GM23248 (cell line): ENCODE measurements around the gene UBASH3A.

Source experiments
- EZH2 ChIP-seq: fragments of 200-600 bp; sonication (generic); IDR thresholded peaks from 2 replicates; pipeline ENCODE4 v1.6.1; 2018; ENCODE audit warnings: antibody characterized with exemption, mild to moderate bottlenecking; ENCODE audit not compliant: insufficient read depth, poor library complexity, severe bottlenecking
- EZH2phosphoT487 ChIP-seq: fragments of 200-600 bp; sonication (generic); IDR thresholded peaks from 2 replicates; pipeline ENCODE4 v1.6.1; 2018; ENCODE audit warnings: antibody characterized with exemption, moderate library complexity, mild to moderate bottlenecking, low read depth; ENCODE audit not compliant: insufficient read depth

DNA sequence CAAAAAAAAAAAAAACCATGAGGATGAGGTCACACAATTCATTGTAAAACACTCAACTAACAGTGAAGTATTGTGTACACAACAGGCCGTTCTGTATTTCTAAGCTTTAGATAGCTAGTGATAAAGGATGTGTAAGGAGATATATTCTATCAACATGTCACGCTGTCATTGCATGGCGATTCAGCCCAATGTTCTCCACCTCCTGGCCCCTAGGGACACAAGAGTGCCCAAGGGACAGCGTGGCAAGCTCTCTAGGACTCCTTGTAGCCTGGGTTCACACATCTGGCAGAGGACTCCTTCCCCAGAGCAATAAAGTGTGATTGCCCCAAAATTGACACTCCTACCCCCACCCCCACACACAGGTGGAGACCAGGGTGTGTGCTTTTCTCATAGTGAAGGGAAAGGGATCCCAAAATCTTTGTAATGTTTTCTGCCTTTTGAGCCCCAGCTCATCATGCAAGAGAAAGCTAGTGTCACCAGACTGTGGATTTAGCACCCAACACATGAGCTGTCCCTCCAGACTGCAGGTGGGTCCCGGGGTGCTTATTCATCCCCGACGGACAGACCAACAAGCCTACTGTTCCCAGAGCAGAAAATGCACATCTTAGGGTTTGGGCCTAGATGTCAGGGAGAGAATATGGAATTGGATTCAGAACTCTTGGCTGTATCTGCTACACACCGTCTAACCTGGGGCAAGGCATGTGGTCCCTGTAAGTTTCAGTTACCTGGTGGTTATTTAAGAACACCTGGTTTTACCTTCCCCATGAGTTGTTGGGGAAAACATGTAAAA lies 19.4 kb upstream of the UBASH3A start:
- TF ChIP-seq EZH2phosphoT487 (no peak), EZH2 (no peak)
